Measurements from ENCODE around the gene KIAA0825. TPM values are rescaled to one million over a fixed set of nuclear protein-coding genes. Genes with fewer than 3 reads are reported as not detected.

The KIAA0825 gene
- total and polyA plus RNA-seq, 2 of the 8 experiments (the other 6 are each of a cell fraction or from before 2014, with no cell fraction given): 0.60 to 1.0 TPM

DNA sequence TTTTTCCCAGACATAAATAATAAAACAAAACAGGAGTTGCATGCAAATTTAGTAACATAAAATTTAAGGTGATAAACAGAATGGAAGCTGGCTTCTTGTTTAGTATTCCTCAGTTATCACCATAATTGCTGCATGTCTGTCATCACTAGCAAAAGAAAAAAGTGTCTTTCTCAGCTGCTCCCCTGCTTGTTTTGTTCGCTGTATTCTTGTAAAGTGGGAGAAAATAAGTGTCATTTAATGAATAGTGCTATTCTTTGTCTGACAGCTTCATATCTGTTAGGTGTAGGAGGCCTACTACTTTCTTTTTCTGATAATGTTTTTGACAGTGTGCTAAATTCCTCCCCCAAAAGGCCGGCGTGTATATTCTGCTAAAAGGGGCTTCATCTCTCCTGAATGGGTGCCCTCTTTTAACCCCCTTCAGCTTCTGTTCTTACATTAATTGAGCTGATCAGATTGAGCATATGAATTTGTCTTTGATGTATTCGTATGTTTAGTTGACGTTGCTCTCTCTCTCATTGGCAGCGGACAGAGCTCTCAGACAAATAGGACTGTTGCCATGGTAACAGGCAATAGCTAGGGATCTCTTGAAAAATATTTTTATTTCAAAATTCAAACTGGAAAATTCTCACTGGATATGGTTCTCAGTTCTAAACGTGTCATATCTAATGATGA is 303.8 kb downstream of the KIAA0825 start:
- Histone ChIP-seq H2BK12ac (ENCODE audit: low read depth, low read length) (no peak overlapping the region), H3K9me3 (ENCODE audit: insufficient read depth in 2 of 2, low read depth in 1 of 2, low read length in 1 of 2) (no peaks in the 10 kb centered on the region), H2AFZ (ENCODE audit: low read length) (no peak overlapping the region), H3K18ac (ENCODE audit: extremely low read depth, low read length) (no peak overlapping the region), H3K4me1 (replicated peaks in 1 of 4; ENCODE audit: control insufficient read depth in 3 of 4, insufficient read depth in 4 of 4, low read length in 3 of 4) (peaks cover 0 to 3% (median 0%) of the 10 kb centered on the region in 4 experiments; a peak in 1 of 7 replicates), H3K79me2 (ENCODE audit: control insufficient read depth in 1 of 2, insufficient read depth in 2 of 2, low read length in 2 of 2) (peaks cover 0 to 93% of the 10 kb centered on the region in 2 experiments; a peak in 2 of 4 replicates), H3K4ac (replicated peaks; ENCODE audit: insufficient read length, low read depth, low read length) (no peak overlapping the region), H3K23me2 (ENCODE audit: low read depth, low read length) (no peaks in the 10 kb centered on the region), H3K23ac (ENCODE audit: insufficient read length) (no peak overlapping the region), H3K79me1 (ENCODE audit: low read depth, low read length) (no peaks in the 10 kb centered on the region), H4K8ac (ENCODE audit: extremely low read depth, insufficient read depth, low read length) (no peak overlapping the region), H4K5ac (ENCODE audit: insufficient read length, low read depth, low read length) (no peak overlapping the region), H3K36me3 (ENCODE audit: control insufficient read depth in 2 of 4, insufficient read depth in 4 of 4, low read length in 3 of 4) (peaks cover 0 to under 1% (median 0%) of the 10 kb centered on the region in 4 experiments; a peak in 2 of 8 replicates), H4K20me1 (replicated peaks in 1 of 2; ENCODE audit: control insufficient read depth in 1 of 2, insufficient read depth in 2 of 2, low read length in 2 of 2) (peaks cover 0 to 5% of the 10 kb centered on the region in 2 experiments), H3K56ac (replicated peaks; ENCODE audit: insufficient read length, low read depth, low read length) (no peak overlapping the region), H3K4me2 (ENCODE audit: insufficient read depth in 1 of 2, low read depth in 2 of 2, low read length in 2 of 2) (no peak overlapping the region), H2BK5ac (ENCODE audit: low read depth, low read length) (no peak overlapping the region), H2BK15ac (ENCODE audit: low read length) (no peak overlapping the region), H2BK20ac (ENCODE audit: low read length) (no peak overlapping the region), H3K14ac (ENCODE audit: insufficient read length) (no peak overlapping the region), H3K9ac (replicated peaks in 1 of 4; ENCODE audit: extremely low read depth in 1 of 4, low read depth in 3 of 4, low read length in 3 of 4) (no peak overlapping the region), H4K91ac (replicated peaks; ENCODE audit: insufficient read length, low read length) (no peak overlapping the region), H3K4me3 (ENCODE audit: extremely low read depth in 1 of 4, insufficient read depth in 2 of 4, low read depth in 3 of 4, low read length in 4 of 4) (no peak overlapping the region), H2AK5ac (ENCODE audit: low read depth, low read length) (no peak overlapping the region), H3K27ac (ENCODE audit: low read depth, low read length) (no peak overlapping the region), H2BK120ac (replicated peaks; ENCODE audit: low read depth, low read length) (no peak overlapping the region), H3K27me3 (replicated peaks in 1 of 4; ENCODE audit: control insufficient read depth in 3 of 4, extremely low read depth in 1 of 4, insufficient read depth in 3 of 4, low read length in 3 of 4) (no peaks in the 10 kb centered on the region)
- TF ChIP-seq BRCA1 (IDR thresholded peaks at IDR 0.05; ENCODE audit: low read depth, low read length): no peak
- TF ChIP-seq SP1 (IDR thresholded peaks at IDR 0.05; ENCODE audit: low read depth, low read length): no peak
- CTCF ChIA-PET (ENCODE audit: partially characterized antibody): interaction anchor here (1.0 to 1.9 kb wide), 2 partner anchors 8 to 15 kb away, joined by 4 to 5 read pairs; no protein-coding TSS in a partner anchor
- POLR2A ChIA-PET (ENCODE audit: partially characterized antibody): interaction anchor here (1.3 to 3.7 kb wide), 3 partner anchors 8 to 48 kb away, joined by 4 to 12 read pairs (median 4); no protein-coding TSS in a partner anchor
- FAIRE-seq (no peak), DNase-seq (ENCODE audit: low read depth in 1 of 2, low spot score in 2 of 2) (no peak)
- whole genome bisulfite sequencing, 2 experiments (ENCODE audit: extremely low coverage in 1 of 2, insufficient coverage in 1 of 2, insufficient read length in 1 of 2, insufficient replicate concordance in 2 of 2, low coverage in 1 of 2, low lambda C conversion rate in 2 of 2, missing lambda C conversion rate in 1 of 2): 83% methylated on average over 7 of the region's 7 CpGs; no CpG with 5 or more reads in 1 of the 2 experiments
